Neural progenitor cell (in vitro differentiated cells): ENCODE measurements around the gene CTIF.

Experiments used
- CTCF ChIP-seq: fragments of 200-600 bp; sonication (generic); IDR thresholded peaks from 2 replicates; pipeline ENCODE4 v1.5.1; 2017; ENCODE audit warnings: antibody characterized with exemption, mild to moderate bottlenecking
- EZH2 ChIP-seq: fragments of 200-600 bp; sonication (generic); IDR thresholded peaks from 2 replicates; pipeline ENCODE4 v1.6.1; 2017; ENCODE audit warnings: antibody characterized with exemption, mild to moderate bottlenecking, moderate library complexity

- peak; percentile 89 for TF ChIP-seq CTCF
- no peak for TF ChIP-seq EZH2
Observed at GRCh38 chr18:48777026-48777743, 238.4 kb downstream of the CTIF start.
